Caco-2 (cell line): ENCODE data around the gene PPAN. TPM values are rescaled to one million over a fixed set of nuclear protein-coding genes. Genes with fewer than 3 reads are reported as not detected.

Experiments used
- BruUV-seq: library from RNA; stranded (reverse); fragments of 400-500 nt; replicated peaks from 2 replicates; lab custom pipeline; 2021; lab: Mats Ljungman, UMichigan
- CTCF ChIA-PET: fragments of 300-600 bp; sonication (Branson Sonifier 250); formaldehyde crosslinking; loops from one replicate; lab custom pipeline; 2022; ENCODE audit warnings: antibody characterized with exemption; lab: Charles Lee
- POLR2A ChIA-PET: fragments of 300-600 bp; sonication (Branson Sonifier 250); formaldehyde crosslinking; loops from one replicate; lab custom pipeline; 2022; ENCODE audit warnings: antibody characterized with exemption; lab: Charles Lee
- DNase-seq, 2 experiments: peaks; one replicate each; pipeline versions ENCODE4 v3.0.0 to v3.0.0-alpha.2; 2020 to 2022
- H3K27me3 ChIP-seq: replicated peaks from 2 replicates; pipeline ENCODE4 v1.6.0; 2011; ENCODE audit warnings: low read length; ENCODE audit not compliant: control insufficient read depth, insufficient read depth
- H3K36me3 ChIP-seq: 2 replicates; pipeline ENCODE4 v1.5.1; 2011; ENCODE audit warnings: low read length; ENCODE audit not compliant: control insufficient read depth, insufficient read depth
- H3K4me1 ChIP-seq: fragments of 250-450 bp; sonication (Bioruptor Pico); 2 replicates; pipeline ENCODE4 v1.5.1; 2020; ENCODE audit warnings: mild to moderate bottlenecking
- H3K4me3 ChIP-seq: 2 replicates; pipeline ENCODE4 v1.5.1; 2011; ENCODE audit warnings: low read depth, mild to moderate bottlenecking, control low read depth, low read length
- H3K9me3 ChIP-seq: fragments of 250-450 bp; sonication (Bioruptor Pico); 2 replicates; pipeline ENCODE4 v1.5.1; 2020; ENCODE audit warnings: mild to moderate bottlenecking, moderate library complexity
- H3K27ac Mint-ChIP-seq: one replicate; pipeline ENCODE4 v1.8.0; 2022; ENCODE audit warnings: mixed read lengths; ENCODE audit not compliant: unreplicated experiment
- H3K27me3 Mint-ChIP-seq: one replicate; pipeline ENCODE4 v1.8.0; 2022; ENCODE audit warnings: mixed read lengths; ENCODE audit not compliant: insufficient read depth, unreplicated experiment
- H3K36me3 Mint-ChIP-seq: one replicate; pipeline ENCODE4 v1.8.0; 2022; ENCODE audit warnings: mild to moderate bottlenecking, mixed read lengths; ENCODE audit not compliant: insufficient read depth, unreplicated experiment
- H3K4me1 Mint-ChIP-seq: one replicate; pipeline ENCODE4 v1.8.0; 2022; ENCODE audit warnings: low read depth, mixed read lengths; ENCODE audit not compliant: unreplicated experiment
- H3K4me3 Mint-ChIP-seq: one replicate; pipeline ENCODE4 v1.8.0; 2022; ENCODE audit warnings: mild to moderate bottlenecking, moderate library complexity, mixed read lengths; ENCODE audit not compliant: unreplicated experiment
- H3K9me3 Mint-ChIP-seq: one replicate; pipeline ENCODE4 v1.8.0; 2022; ENCODE audit warnings: mixed read lengths; ENCODE audit not compliant: unreplicated experiment
- CTCF ChIP-seq, 2 experiments: fragments of 200-600 bp in 1 of 2; IDR thresholded peaks; 1 replicate in 1 of 2; 2 replicates in 1 of 2; pipeline versions ENCODE4 v1.5.1 to v1.8.0; 2011 to 2022; ENCODE audit warnings: antibody characterized with exemption in 1 of 2, control low read depth in 1 of 2, inconsistent platforms in 1 of 2, low read depth in 1 of 2, low read length in 1 of 2, mild to moderate bottlenecking in 1 of 2, moderate library complexity in 1 of 2; ENCODE audit not compliant: insufficient read depth in 1 of 2, severe bottlenecking in 1 of 2, unreplicated experiment in 1 of 2
- intact Hi-C: fragments of 100-400 bp; cut with micrococcal nuclease; formaldehyde crosslinking; loops from one replicate; pipeline ENCODE4 v1.10.0; 2022; ENCODE audit not compliant: unreplicated experiment
- total RNA-seq: library from RNA; stranded (reverse); gene quantifications from 2 replicates; pipeline ENCODE4 v1.2.3, GENCODE V29; 2022

The PPAN gene
- total RNA-seq, 1 experiment from 2014 or later, result 62.8 TPM

- Mint-ChIP-seq H3K9me3 (no peaks in the 10 kb centered on the region), H3K36me3 (no peaks in the 10 kb centered on the region), H3K4me1 (no peaks in the 10 kb centered on the region), H3K27ac (no peak overlapping the region), H3K27me3 (peaks cover 7% of the 10 kb centered on the region), H3K4me3 (no peak overlapping the region)
- H3K36me3 ChIP-seq, result no peaks in the 10 kb centered on the region
- H3K4me3 ChIP-seq, result no peak overlapping the region
- no peaks in the 10 kb centered on the region for H3K9me3 ChIP-seq
- ChIA-PET POLR2A (no interaction called here), CTCF (no interaction called here)
- no peak for TF ChIP-seq CTCF (IDR thresholded peaks at IDR 0.05; ENCODE audit: insufficient read depth in 1 of 2, low read depth in 1 of 2, low read length in 1 of 2, severe bottlenecking in 1 of 2, unreplicated experiment in 1 of 2)
- H3K4me1 ChIP-seq, result no peaks in the 10 kb centered on the region
- DNase-seq, result no peak
- intact Hi-C loops, result no loop called here
- BruUV-seq, result no TSS peak
- H3K27me3 ChIP-seq, result no peaks in the 10 kb centered on the region
These were observed 27.1 kb upstream of the PPAN start for GRCh38 chr19:10079031-10079453.

- H3K27ac Mint-ChIP-seq, result no peak overlapping the region
- no peak overlapping the region for H3K4me3 ChIP-seq
- no peak overlapping the region for H3K4me3 Mint-ChIP-seq
- DNase-seq, result no peak
- no TSS peak for BruUV-seq
- intact Hi-C loops, result no loop called here
- CTCF ChIA-PET, result no interaction called here
- no peak for TF ChIP-seq CTCF (IDR thresholded peaks at IDR 0.05; ENCODE audit: insufficient read depth in 1 of 2, low read depth in 1 of 2, low read length in 1 of 2, severe bottlenecking in 1 of 2, unreplicated experiment in 1 of 2)
- no peaks in the 10 kb centered on the region for H3K36me3 Mint-ChIP-seq
- no peaks in the 10 kb centered on the region for H3K27me3 ChIP-seq
- no peaks in the 10 kb centered on the region for H3K36me3 ChIP-seq
- no peaks in the 10 kb centered on the region for H3K9me3 ChIP-seq
- H3K9me3 Mint-ChIP-seq, result no peaks in the 10 kb centered on the region
- no peaks in the 10 kb centered on the region for H3K4me1 ChIP-seq
- no peaks in the 10 kb centered on the region for H3K4me1 Mint-ChIP-seq
- H3K27me3 Mint-ChIP-seq, result no peaks in the 10 kb centered on the region
- POLR2A ChIA-PET, result no interaction called here
These were observed 22.3 kb upstream of the PPAN start for GRCh38 chr19:10083911-10084310.

- CTCF ChIA-PET, result no interaction called here
- Mint-ChIP-seq H3K36me3 (no peaks in the 10 kb centered on the region), H3K27me3 (no peaks in the 10 kb centered on the region), H3K4me1 (no peaks in the 10 kb centered on the region), H3K4me3 (peak overlapping the region; percentile 27), H3K9me3 (no peaks in the 10 kb centered on the region), H3K27ac (no peak overlapping the region)
- Histone ChIP-seq H3K4me1 (no peaks in the 10 kb centered on the region), H3K4me3 (no peak overlapping the region), H3K27me3 (no peaks in the 10 kb centered on the region), H3K36me3 (no peaks in the 10 kb centered on the region), H3K9me3 (no peaks in the 10 kb centered on the region)
- TF ChIP-seq CTCF (IDR thresholded peaks at IDR 0.05; ENCODE audit: insufficient read depth in 1 of 2, low read depth in 1 of 2, low read length in 1 of 2, severe bottlenecking in 1 of 2, unreplicated experiment in 1 of 2), result no peak
- intact Hi-C loops, result no loop called here
- DNase-seq, result no peak
- BruUV-seq, result no TSS peak
- POLR2A ChIA-PET, result no interaction called here
These were observed 21.4 kb upstream of the PPAN start for GRCh38 chr19:10084803-10085202.
